Measurements from ENCODE around the gene SEMA4F. TPM values are rescaled to one million over a fixed set of nuclear protein-coding genes. Genes with fewer than 3 reads are reported as not detected.

Gene SEMA4F
- total RNA-seq, 4 donors from 2014 or later, result 3.4 to 8.5 (median 3.6) TPM

DNA sequence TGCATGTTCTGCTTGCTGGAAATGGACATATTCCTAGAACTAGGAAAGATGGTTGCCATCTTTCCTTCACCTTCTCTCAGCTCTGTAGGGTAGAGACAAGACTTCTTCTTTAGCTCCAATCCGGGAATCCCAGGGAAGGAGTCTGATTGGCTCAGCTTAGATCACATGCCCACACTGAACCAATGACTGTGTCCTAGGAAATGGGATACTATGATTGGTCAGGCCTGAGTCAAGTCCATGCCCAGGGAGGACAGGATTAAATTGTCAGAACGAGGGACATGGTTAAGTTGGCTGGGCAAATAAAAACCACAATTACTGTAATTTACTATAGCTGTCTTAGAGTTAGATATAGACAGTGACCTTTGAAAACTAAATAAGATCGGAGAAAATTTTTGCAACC is 31.4 kb downstream of the SEMA4F start:
- TF ChIP-seq, protein P1, sequence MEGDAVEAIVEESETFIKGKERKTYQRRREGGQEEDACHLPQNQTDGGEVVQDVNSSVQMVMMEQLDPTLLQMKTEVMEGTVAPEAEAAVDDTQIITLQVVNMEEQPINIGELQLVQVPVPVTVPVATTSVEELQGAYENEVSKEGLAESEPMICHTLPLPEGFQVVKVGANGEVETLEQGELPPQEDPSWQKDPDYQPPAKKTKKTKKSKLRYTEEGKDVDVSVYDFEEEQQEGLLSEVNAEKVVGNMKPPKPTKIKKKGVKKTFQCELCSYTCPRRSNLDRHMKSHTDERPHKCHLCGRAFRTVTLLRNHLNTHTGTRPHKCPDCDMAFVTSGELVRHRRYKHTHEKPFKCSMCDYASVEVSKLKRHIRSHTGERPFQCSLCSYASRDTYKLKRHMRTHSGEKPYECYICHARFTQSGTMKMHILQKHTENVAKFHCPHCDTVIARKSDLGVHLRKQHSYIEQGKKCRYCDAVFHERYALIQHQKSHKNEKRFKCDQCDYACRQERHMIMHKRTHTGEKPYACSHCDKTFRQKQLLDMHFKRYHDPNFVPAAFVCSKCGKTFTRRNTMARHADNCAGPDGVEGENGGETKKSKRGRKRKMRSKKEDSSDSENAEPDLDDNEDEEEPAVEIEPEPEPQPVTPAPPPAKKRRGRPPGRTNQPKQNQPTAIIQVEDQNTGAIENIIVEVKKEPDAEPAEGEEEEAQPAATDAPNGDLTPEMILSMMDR (IDR thresholded peaks at IDR 0.05; ENCODE audit: low read depth), result no peak

DNA sequence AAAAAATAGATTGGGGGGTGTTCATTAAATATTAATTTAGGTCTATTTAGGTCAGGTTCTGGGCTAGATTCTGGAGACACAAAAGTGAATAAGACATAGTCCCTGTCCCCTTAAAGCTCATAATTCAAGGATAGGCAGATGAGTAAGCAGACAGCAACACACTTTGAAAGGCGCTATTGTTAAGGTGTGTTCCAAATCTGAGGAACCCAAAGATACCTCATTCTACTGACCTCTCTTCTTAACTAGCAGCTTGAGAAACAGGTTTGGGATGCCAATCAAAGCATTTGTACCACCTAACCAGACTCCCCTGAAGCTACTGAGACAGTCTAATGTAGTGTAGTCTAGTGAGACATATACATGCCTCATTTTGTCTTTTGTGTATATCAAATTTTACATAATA is 34.8 kb downstream of the SEMA4F start:
- TF ChIP-seq, protein P1 (IDR thresholded peaks at IDR 0.05; ENCODE audit: low read depth), result no peak

DNA sequence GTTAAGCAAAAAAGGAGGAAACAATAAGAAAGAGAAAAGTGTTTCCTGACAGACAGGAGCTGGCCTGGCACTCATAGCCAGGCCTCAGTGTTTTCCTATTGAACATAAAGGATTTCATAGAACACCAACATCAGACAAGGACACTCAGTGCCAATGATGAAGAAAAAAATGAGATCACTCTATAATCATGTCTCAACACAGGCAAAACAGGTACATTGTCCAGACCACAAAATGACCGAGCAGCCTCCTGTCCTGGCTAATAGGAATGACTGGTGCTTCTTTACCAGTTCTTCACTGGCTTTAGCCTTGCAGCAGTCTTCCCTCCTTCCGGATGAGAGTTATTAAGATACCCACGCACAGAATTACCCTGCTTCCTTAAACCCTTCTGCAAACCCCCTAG is 35.6 kb downstream of the SEMA4F start:
- TF ChIP-seq, protein P1 (IDR thresholded peaks at IDR 0.05; ENCODE audit: low read depth), result no peak

DNA sequence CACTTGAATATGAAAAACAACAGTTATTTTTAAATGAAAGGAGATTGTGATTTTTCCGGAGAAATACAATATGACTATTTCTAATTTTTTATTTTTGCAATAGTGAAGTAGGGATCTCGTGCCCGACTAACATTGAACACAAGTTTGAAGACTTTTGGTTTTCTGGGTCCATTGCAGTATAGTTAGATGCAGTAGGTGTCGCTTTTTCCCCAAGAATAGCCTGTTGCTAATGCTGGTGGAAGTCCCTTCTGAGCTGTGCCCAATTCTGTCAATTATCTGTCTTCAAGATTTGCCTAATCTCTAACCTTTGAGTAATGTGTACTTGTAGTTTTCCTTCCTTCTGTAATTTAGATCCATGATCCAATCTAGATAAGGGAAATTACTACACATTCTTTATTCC is 36.5 kb downstream of the SEMA4F start:
- TF ChIP-seq, protein P1 (IDR thresholded peaks at IDR 0.05; ENCODE audit: low read depth), result no peak

DNA sequence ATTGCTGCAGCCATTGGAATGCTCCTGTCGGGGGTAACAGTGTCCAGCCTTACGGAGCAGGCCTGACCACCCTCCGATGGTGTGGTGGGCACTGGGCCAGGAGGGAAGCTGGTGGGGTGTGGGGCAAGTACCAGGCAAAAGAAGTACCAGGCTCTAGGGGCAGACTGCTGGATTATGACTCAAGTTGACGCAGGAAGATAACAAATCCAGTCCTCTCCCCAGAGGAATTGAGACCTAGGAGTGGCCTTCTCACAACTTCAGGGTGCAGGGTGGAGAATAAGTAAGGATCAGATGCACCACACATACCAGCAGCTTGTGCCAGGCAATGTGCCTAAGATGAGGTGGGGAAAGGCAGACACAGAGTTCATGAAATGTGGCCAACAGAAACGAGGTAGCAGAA is 37.9 kb downstream of the SEMA4F start:
- TF ChIP-seq, protein P1 (IDR thresholded peaks at IDR 0.05; ENCODE audit: low read depth), result no peak

DNA sequence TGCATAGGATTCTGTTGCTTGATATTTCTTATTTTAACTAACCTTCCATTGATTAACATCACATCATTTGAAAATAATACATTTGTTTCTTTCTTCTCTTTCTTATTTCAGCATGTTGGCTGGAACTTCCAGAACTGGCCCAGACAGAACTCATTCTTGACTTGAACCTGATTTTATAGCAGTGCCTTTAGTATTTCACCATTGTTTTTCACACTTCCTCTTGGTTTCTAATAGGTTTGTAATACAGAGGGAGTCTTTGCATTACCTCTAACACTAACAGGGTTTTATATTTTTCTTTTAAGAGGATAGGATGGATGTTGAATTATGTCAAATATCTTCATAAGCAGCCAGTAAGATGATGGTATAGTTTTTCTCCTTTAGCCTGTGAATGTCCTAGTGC is 39.2 kb downstream of the SEMA4F start:
- TF ChIP-seq, protein P1 (IDR thresholded peaks at IDR 0.05; ENCODE audit: low read depth), result no peak

DNA sequence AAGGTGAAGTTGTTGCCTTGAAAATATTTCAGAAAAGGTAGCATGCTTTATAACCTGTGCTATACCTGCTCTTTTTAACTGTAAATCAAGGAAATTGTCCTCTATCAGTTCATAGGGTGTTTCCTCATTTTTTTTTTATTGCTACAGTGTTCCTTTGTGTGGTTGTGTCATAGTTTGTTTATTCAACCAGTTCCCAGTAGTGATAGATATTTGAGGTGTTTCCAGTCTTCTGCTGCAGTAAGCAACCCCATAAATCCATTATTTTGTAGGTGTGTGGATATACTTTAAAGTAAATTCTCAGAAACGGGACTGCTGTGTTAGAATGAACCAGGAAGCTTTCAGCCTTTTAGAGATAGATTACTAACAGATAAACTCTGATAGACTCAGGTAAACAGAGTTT is 39.6 kb downstream of the SEMA4F start:
- TF ChIP-seq, protein P1 (IDR thresholded peaks at IDR 0.05; ENCODE audit: low read depth), result no peak

Data from subcutaneous adipose tissue (tissue), 4 donors.